HEK293 (cell line): ENCODE measurements around the gene LAMA4.
A peak's percentile ranks its signal among the peaks of the same experiment; 100 is the strongest.

Source experiments
- CTCF ChIA-PET: fragments of 350-600 bp; formaldehyde crosslinking; extraction: SDS; loops from one replicate; lab custom pipeline; 2021; ENCODE audit warnings: antibody characterized with exemption; lab: Yijun Ruan, JAX
- POLR2A ChIA-PET: fragments of 300-600 bp; formaldehyde crosslinking; extraction: SDS; loops from one replicate; lab custom pipeline; 2020; ENCODE audit warnings: antibody characterized with exemption, inconsistent platforms; lab: Yijun Ruan, JAX
- H3K27ac ChIP-seq: fragments of 200-500 bp; sonication (Bioruptor generic); 2 replicates; pipeline ENCODE4 v1.5.1; 2014; ENCODE audit warnings: low read depth, low read length, control low read depth, inconsistent platforms; ENCODE audit errors: extremely low read depth
- H3K36me3 ChIP-seq, 2 experiments: fragments of 200-500 bp in 1 of 2; sonication (Bioruptor generic) in 1 of 2; 1 replicate in 1 of 2; 2 replicates in 1 of 2; pipeline ENCODE4 v1.5.1; 2014 to 2017; ENCODE audit warnings: inconsistent platforms in 2 of 2, low read length in 2 of 2; ENCODE audit not compliant: control insufficient read depth in 2 of 2, insufficient read depth in 1 of 2
- H3K4me1 ChIP-seq: fragments of 200-500 bp; sonication (Bioruptor generic); 2 replicates; pipeline ENCODE4 v1.5.1; 2014; ENCODE audit warnings: mild to moderate bottlenecking, low read length, inconsistent platforms; ENCODE audit not compliant: control insufficient read depth, insufficient read depth
- H3K4me3 ChIP-seq: 2 replicates; pipeline ENCODE4 v1.5.1; 2011; ENCODE audit warnings: low read depth, mild to moderate bottlenecking, control low read depth, low read length, moderate library complexity
- H3K9me3 ChIP-seq: fragments of 200-500 bp; sonication (Bioruptor generic); 2 replicates; pipeline ENCODE4 v1.5.1; 2014; ENCODE audit warnings: low read depth, low read length, inconsistent platforms; ENCODE audit not compliant: control insufficient read depth, insufficient read depth
- BCL11A ChIP-seq: fragments of 450-650 bp; formaldehyde crosslinking; IDR thresholded peaks from 2 replicates; pipeline ENCODE4 v1.5.1; 2016; ENCODE audit warnings: low read depth, missing biosample characterization, missing genetic modification characterization
- SP2 ChIP-seq: fragments of 450-650 bp; formaldehyde crosslinking; IDR thresholded peaks from 2 replicates; pipeline ENCODE4 v1.5.1; 2016; ENCODE audit warnings: missing biosample characterization, missing genetic modification characterization
- TCF7L2 ChIP-seq: IDR thresholded peaks from 2 replicates; pipeline ENCODE4 v1.6.1; 2011; ENCODE audit warnings: low read depth, mild to moderate bottlenecking, inconsistent platforms, low read length, moderate library complexity, borderline replicate concordance
- WT1 ChIP-seq: fragments of 450-650 bp; formaldehyde crosslinking; IDR thresholded peaks from 2 replicates; pipeline ENCODE4 v1.5.1; 2016; ENCODE audit warnings: missing biosample characterization, missing genetic modification characterization
- ZBTB7A ChIP-seq: fragments of 450-650 bp; formaldehyde crosslinking; IDR thresholded peaks from 2 replicates; pipeline ENCODE4 v1.5.1; 2016; ENCODE audit warnings: low read depth, missing biosample characterization, missing genetic modification characterization
- ZNF121 ChIP-seq: fragments of 450-650 bp; formaldehyde crosslinking; IDR thresholded peaks from 2 replicates; pipeline ENCODE4 v1.5.1; 2016; ENCODE audit warnings: missing biosample characterization, missing genetic modification characterization
- ZNF16 ChIP-seq: fragments of 450-650 bp; formaldehyde crosslinking; IDR thresholded peaks from 2 replicates; pipeline ENCODE4 v1.5.1; 2016; ENCODE audit warnings: low read depth, missing biosample characterization, missing genetic modification characterization
- ZNF19 ChIP-seq: fragments of 450-650 bp; formaldehyde crosslinking; IDR thresholded peaks from 2 replicates; pipeline ENCODE4; 2016; ENCODE audit warnings: missing biosample characterization, missing genetic modification characterization, low read depth
- ZNF292 ChIP-seq: fragments of 450-650 bp; formaldehyde crosslinking; IDR thresholded peaks from 2 replicates; pipeline ENCODE4 v1.5.1; 2016; ENCODE audit warnings: low read depth, missing biosample characterization, missing genetic modification characterization, borderline replicate concordance
- ZNF350 ChIP-seq: fragments of 450-650 bp; formaldehyde crosslinking; IDR thresholded peaks from 2 replicates; pipeline ENCODE4 v1.5.0; 2017; ENCODE audit warnings: missing biosample characterization, mild to moderate bottlenecking, missing genetic modification characterization
- ZNF37A ChIP-seq: fragments of 450-650 bp; IDR thresholded peaks from 2 replicates; pipeline ENCODE4 v1.5.1; 2018; ENCODE audit warnings: missing biosample characterization, missing genetic modification characterization
- ZNF529 ChIP-seq: fragments of 450-650 bp; formaldehyde crosslinking; IDR thresholded peaks from 2 replicates; pipeline ENCODE4 v1.5.1; 2017; ENCODE audit warnings: missing genetic modification characterization, missing biosample characterization; ENCODE audit not compliant: insufficient replicate concordance
- ZNF549 ChIP-seq: fragments of 450-650 bp; IDR thresholded peaks from 2 replicates; pipeline ENCODE4 v1.5.1; 2018; ENCODE audit warnings: missing biosample characterization, missing genetic modification characterization, mild to moderate bottlenecking, inconsistent platforms, moderate library complexity
- ZNF664 ChIP-seq: fragments of 450-650 bp; formaldehyde crosslinking; IDR thresholded peaks from 2 replicates; pipeline ENCODE4 v1.5.1; 2016; ENCODE audit warnings: missing biosample characterization, missing genetic modification characterization
- ZNF701 ChIP-seq: fragments of 450-650 bp; formaldehyde crosslinking; IDR thresholded peaks from 2 replicates; pipeline ENCODE4 v1.5.1; 2016; ENCODE audit warnings: missing biosample characterization, missing genetic modification characterization
- ZNF776 ChIP-seq: fragments of 450-650 bp; formaldehyde crosslinking; IDR thresholded peaks from 2 replicates; pipeline ENCODE4 v1.5.0; 2017; ENCODE audit warnings: missing biosample characterization, missing genetic modification characterization, borderline replicate concordance
- ZXDB ChIP-seq: fragments of 450-650 bp; formaldehyde crosslinking; IDR thresholded peaks from 2 replicates; pipeline ENCODE4 v1.5.1; 2016; ENCODE audit warnings: missing biosample characterization, missing genetic modification characterization
- TF ChIP-seq, protein P1 (sequence below): fragments of 450-650 bp; formaldehyde crosslinking; IDR thresholded peaks from 2 replicates; pipeline ENCODE4 v1.5.1; 2016; ENCODE audit warnings: missing biosample characterization, missing genetic modification characterization
- TF ChIP-seq, protein P2 (sequence below): fragments of 450-650 bp; formaldehyde crosslinking; IDR thresholded peaks from 2 replicates; pipeline ENCODE4 v1.5.1; 2017; ENCODE audit warnings: missing biosample characterization, missing genetic modification characterization
- TF ChIP-seq, protein P3 (sequence below): fragments of 450-650 bp; formaldehyde crosslinking; optimal IDR thresholded peaks from 2 replicates; pipeline ENCODE3; 2016; ENCODE audit warnings: missing biosample characterization, mild to moderate bottlenecking, missing genetic modification characterization
- TF ChIP-seq, protein P4 (sequence below): fragments of 450-650 bp; formaldehyde crosslinking; IDR thresholded peaks from 2 replicates; pipeline ENCODE4 v1.5.1; 2017; ENCODE audit warnings: missing biosample characterization, missing genetic modification characterization
- TF ChIP-seq, protein P5 (sequence below): fragments of 450-650 bp; formaldehyde crosslinking; IDR thresholded peaks from 2 replicates; pipeline ENCODE4 v1.5.0; 2017; ENCODE audit warnings: missing biosample characterization, missing genetic modification characterization, borderline replicate concordance

LAMA4 gene

DNA sequence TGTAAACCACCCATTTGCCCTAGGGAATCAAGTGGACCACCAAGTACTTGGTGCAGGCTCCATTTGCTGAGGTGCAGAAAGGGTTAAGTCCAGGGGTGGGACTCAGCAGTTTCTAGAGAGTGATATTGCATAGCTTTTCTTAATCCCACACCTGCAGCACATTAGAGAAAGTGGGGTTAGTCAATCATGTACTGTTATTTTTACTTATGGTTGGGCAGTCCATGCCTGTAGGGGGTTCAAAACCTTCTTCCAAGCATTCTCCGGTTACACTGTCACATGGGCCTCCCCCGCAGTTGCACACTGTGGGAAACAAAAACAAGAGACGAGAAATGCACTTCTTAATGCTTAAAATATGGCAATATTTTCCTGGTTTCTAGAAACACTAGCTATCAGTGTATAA lies 65.5 kb downstream of the LAMA4 start (continued):
- TF ChIP-seq, protein P1, sequence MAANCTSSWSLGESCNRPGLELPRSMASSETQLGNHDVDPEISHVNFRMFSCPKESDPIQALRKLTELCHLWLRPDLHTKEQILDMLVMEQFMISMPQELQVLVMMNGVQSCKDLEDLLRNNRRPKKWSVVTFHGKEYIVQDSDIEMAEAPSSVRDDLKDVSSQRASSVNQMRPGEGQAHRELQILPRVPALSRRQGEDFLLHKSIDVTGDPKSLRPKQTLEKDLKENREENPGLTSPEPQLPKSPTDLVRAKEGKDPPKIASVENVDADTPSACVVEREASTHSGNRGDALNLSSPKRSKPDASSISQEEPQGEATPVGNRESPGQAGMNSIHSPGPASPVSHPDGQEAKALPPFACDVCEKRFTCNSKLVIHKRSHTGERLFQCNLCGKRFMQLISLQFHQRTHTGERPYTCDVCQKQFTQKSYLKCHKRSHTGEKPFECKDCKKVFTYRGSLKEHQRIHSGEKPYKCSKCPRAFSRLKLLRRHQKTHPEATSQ (tag by site-specific recombination) = no peak
- TF ChIP-seq, protein P2, sequence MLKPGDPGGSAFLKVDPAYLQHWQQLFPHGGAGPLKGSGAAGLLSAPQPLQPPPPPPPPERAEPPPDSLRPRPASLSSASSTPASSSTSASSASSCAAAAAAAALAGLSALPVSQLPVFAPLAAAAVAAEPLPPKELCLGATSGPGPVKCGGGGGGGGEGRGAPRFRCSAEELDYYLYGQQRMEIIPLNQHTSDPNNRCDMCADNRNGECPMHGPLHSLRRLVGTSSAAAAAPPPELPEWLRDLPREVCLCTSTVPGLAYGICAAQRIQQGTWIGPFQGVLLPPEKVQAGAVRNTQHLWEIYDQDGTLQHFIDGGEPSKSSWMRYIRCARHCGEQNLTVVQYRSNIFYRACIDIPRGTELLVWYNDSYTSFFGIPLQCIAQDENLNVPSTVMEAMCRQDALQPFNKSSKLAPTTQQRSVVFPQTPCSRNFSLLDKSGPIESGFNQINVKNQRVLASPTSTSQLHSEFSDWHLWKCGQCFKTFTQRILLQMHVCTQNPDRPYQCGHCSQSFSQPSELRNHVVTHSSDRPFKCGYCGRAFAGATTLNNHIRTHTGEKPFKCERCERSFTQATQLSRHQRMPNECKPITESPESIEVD (tag by site-specific recombination) = peak; percentile 81
- TF ChIP-seq ZNF549 = peak; percentile 90

DNA sequence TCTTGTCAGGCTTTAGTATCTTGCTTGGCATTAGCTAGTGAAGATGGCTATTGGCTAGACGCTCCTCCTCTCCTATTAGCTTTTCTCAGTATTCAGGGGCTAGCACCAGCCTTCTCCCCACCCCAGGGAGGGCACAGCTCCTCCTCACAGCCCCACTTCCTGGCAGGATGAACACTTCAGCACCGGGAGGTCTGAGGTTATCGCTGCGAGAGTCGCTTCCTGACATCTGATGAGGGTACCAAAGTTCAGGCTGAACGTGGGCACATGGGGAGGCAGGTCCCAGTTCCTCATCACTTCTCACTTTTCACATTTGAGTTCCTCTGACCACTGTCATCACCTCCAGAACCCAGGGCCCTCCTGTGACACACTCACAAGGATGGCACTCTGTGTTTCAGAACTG lies 66.6 kb downstream of the LAMA4 start:
- ChIA-PET POLR2A (interaction anchor here (2.0 kb wide), 1 partner anchor 66 kb away, joined by 7 read pairs; the partner anchor contains the start of gene LAMA4), CTCF (interaction anchor here (1.3 to 3.0 kb wide), 3 partner anchors 8 to 81 kb away, joined by 3 to 29 read pairs (median 4); no protein-coding TSS in a partner anchor)
- Histone ChIP-seq H3K36me3 (no peaks in the 10 kb centered on the region), H3K4me3 (no peak overlapping the region), H3K4me1 (peaks cover 16% of the 10 kb centered on the region), H3K9me3 (no peaks in the 10 kb centered on the region), H3K27ac (no peak overlapping the region)
- TF ChIP-seq BCL11A (tag by site-specific recombination) (no peak), ZNF19 (tag by site-specific recombination) (no peak), ZXDB (tag by site-specific recombination) (no peak), ZNF529 (no peak), SP2 (tag by site-specific recombination) (no peak), ZBTB7A (no peak), ZNF16 (tag by site-specific recombination) (no peak), ZNF37A (tag by site-specific recombination) (no peak)
- TF ChIP-seq, protein P3, sequence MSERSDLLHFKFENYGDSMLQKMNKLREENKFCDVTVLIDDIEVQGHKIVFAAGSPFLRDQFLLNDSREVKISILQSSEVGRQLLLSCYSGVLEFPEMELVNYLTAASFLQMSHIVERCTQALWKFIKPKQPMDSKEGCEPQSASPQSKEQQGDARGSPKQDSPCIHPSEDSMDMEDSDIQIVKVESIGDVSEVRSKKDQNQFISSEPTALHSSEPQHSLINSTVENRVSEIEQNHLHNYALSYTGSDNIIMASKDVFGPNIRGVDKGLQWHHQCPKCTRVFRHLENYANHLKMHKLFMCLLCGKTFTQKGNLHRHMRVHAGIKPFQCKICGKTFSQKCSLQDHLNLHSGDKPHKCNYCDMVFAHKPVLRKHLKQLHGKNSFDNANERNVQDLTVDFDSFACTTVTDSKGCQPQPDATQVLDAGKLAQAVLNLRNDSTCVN (tag by site-specific recombination) = no peak
- TF ChIP-seq, protein P1 (tag by site-specific recombination) = no peak
- TF ChIP-seq, protein P4, sequence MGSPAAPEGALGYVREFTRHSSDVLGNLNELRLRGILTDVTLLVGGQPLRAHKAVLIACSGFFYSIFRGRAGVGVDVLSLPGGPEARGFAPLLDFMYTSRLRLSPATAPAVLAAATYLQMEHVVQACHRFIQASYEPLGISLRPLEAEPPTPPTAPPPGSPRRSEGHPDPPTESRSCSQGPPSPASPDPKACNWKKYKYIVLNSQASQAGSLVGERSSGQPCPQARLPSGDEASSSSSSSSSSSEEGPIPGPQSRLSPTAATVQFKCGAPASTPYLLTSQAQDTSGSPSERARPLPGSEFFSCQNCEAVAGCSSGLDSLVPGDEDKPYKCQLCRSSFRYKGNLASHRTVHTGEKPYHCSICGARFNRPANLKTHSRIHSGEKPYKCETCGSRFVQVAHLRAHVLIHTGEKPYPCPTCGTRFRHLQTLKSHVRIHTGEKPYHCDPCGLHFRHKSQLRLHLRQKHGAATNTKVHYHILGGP (tag by site-specific recombination) = no peak

DNA sequence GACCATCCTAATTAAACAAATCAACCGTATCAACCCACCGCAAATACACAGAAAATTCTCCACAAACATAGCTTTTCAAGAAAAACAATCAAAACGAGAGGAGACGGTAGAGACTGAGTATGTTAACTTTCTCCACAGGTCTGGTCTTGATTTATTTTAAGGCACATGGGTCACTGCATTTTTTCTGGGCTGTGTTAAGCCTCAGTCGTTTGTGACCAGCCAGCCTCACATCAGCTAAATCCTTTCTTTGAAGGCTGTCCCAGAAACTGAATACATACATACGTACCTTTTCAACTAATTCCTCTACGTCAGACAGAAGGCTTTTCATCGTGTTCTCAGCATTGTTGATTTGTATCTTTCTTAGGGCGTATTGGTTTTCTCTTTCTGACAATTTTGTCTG lies 69.4 kb downstream of the LAMA4 start:
- Histone ChIP-seq H3K4me3 (no peak overlapping the region), H3K9me3 (no peaks in the 10 kb centered on the region), H3K4me1 (peaks cover 15% of the 10 kb centered on the region), H3K36me3 (no peaks in the 10 kb centered on the region), H3K27ac (no peak overlapping the region)
- POLR2A ChIA-PET = no interaction called here
- CTCF ChIA-PET = interaction anchor here (0.7 to 1.2 kb wide), 6 partner anchors 20 to 187 kb away, joined by 3 to 7 read pairs (median 4); no protein-coding TSS in a partner anchor
- TF ChIP-seq TCF7L2 (no peak), ZNF121 (tag by site-specific recombination) (no peak), ZBTB7A (no peak), ZNF776 (tag by site-specific recombination) (no peak), ZNF664 (no peak), ZNF350 (tag by site-specific recombination) (no peak), WT1 (tag by site-specific recombination) (no peak), ZNF292 (tag by site-specific recombination) (no peak), ZNF16 (tag by site-specific recombination) (no peak), ZNF701 (no peak)
- TF ChIP-seq, protein P5, sequence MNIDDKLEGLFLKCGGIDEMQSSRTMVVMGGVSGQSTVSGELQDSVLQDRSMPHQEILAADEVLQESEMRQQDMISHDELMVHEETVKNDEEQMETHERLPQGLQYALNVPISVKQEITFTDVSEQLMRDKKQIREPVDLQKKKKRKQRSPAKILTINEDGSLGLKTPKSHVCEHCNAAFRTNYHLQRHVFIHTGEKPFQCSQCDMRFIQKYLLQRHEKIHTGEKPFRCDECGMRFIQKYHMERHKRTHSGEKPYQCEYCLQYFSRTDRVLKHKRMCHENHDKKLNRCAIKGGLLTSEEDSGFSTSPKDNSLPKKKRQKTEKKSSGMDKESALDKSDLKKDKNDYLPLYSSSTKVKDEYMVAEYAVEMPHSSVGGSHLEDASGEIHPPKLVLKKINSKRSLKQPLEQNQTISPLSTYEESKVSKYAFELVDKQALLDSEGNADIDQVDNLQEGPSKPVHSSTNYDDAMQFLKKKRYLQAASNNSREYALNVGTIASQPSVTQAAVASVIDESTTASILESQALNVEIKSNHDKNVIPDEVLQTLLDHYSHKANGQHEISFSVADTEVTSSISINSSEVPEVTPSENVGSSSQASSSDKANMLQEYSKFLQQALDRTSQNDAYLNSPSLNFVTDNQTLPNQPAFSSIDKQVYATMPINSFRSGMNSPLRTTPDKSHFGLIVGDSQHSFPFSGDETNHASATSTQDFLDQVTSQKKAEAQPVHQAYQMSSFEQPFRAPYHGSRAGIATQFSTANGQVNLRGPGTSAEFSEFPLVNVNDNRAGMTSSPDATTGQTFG = no peak
